ENCODE measurements around the gene RBBP4.

DNA sequence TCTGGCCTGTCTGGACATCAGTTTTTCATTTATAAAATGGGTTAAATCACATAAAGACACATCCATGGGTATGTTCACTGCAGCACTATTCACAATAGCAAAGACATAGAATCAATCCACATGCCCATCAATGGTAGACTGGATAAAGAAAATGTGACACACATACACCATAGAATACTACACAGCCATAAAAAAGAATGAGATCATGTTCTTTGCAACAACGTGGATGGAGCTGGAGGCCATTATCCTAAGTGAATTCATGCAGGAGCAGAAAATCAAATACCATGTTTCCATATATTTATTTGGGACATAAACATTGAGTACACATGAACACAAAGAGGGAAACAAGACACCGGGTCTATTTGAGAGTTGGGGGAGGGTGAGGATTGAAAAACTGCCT lies 28.8 kb upstream of the RBBP4 start:
- TF ChIP-seq ZNF121 (tag by site-specific recombination; IDR thresholded peaks at IDR 0.05) (no peak), MZF1 (tag by site-specific recombination; IDR thresholded peaks at IDR 0.05; ENCODE audit: borderline replicate concordance) (no peak), TCF7L2 (IDR thresholded peaks at IDR 0.05; ENCODE audit: borderline replicate concordance, low read depth, low read length) (no peak), ZNF658 (tag by site-specific recombination; IDR thresholded peaks at IDR 0.05) (no peak), ZNF274 (IDR thresholded peaks at IDR 0.05; ENCODE audit: low read length) (no peak), ZNF274 (tag by site-specific recombination; IDR thresholded peaks at IDR 0.05; ENCODE audit: borderline replicate concordance) (no peak), ZNF169 (tag by site-specific recombination; IDR thresholded peaks at IDR 0.05) (no peak), ZNF10 (tag by site-specific recombination; IDR thresholded peaks at IDR 0.05) (no peak), BCL11A (tag by site-specific recombination; IDR thresholded peaks at IDR 0.05; ENCODE audit: low read depth) (no peak), ZNF792 (tag by site-specific recombination; IDR thresholded peaks at IDR 0.05) (no peak)
- TF ChIP-seq, protein P1, sequence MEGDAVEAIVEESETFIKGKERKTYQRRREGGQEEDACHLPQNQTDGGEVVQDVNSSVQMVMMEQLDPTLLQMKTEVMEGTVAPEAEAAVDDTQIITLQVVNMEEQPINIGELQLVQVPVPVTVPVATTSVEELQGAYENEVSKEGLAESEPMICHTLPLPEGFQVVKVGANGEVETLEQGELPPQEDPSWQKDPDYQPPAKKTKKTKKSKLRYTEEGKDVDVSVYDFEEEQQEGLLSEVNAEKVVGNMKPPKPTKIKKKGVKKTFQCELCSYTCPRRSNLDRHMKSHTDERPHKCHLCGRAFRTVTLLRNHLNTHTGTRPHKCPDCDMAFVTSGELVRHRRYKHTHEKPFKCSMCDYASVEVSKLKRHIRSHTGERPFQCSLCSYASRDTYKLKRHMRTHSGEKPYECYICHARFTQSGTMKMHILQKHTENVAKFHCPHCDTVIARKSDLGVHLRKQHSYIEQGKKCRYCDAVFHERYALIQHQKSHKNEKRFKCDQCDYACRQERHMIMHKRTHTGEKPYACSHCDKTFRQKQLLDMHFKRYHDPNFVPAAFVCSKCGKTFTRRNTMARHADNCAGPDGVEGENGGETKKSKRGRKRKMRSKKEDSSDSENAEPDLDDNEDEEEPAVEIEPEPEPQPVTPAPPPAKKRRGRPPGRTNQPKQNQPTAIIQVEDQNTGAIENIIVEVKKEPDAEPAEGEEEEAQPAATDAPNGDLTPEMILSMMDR (tag by site-specific recombination; IDR thresholded peaks at IDR 0.05), result no peak
- TF ChIP-seq, protein P2, sequence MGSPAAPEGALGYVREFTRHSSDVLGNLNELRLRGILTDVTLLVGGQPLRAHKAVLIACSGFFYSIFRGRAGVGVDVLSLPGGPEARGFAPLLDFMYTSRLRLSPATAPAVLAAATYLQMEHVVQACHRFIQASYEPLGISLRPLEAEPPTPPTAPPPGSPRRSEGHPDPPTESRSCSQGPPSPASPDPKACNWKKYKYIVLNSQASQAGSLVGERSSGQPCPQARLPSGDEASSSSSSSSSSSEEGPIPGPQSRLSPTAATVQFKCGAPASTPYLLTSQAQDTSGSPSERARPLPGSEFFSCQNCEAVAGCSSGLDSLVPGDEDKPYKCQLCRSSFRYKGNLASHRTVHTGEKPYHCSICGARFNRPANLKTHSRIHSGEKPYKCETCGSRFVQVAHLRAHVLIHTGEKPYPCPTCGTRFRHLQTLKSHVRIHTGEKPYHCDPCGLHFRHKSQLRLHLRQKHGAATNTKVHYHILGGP (tag by site-specific recombination; IDR thresholded peaks at IDR 0.05), result no peak
- TF ChIP-seq, protein P3, sequence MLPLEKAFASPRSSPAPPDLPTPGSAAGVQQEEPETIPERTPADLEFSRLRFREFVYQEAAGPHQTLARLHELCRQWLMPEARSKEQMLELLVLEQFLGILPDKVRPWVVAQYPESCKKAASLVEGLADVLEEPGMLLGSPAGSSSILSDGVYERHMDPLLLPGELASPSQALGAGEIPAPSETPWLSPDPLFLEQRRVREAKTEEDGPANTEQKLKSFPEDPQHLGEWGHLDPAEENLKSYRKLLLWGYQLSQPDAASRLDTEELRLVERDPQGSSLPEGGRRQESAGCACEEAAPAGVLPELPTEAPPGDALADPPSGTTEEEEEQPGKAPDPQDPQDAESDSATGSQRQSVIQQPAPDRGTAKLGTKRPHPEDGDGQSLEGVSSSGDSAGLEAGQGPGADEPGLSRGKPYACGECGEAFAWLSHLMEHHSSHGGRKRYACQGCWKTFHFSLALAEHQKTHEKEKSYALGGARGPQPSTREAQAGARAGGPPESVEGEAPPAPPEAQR (tag by site-specific recombination; IDR thresholded peaks at IDR 0.05), result no peak

Measured in HEK293 (cell line).